ENCODE measurements around the gene DPP8. TPM values are rescaled to one million over a fixed set of nuclear protein-coding genes. Genes with fewer than 3 reads are reported as not detected.
"Not testable (repeated sequence)": the region's sequence is repeated elsewhere in the genome, so short reads cannot be mapped to it uniquely, and the experiment has no call there.

Gene DPP8
- total RNA-seq, 2 donors from 2014 or later: 46.4 to 48.5 TPM

- no peak overlapping the region for H3K4me3 Mint-ChIP-seq
- H3K36me3 Mint-ChIP-seq: peaks cover 14% of the 10 kb centered on the region
- peaks cover 33% of the 10 kb centered on the region in 2 donors for H3K4me1 Mint-ChIP-seq (ENCODE audit: low read depth in 2 of 2)
- ATAC-seq (no peak), DNase-seq (ENCODE audit: low spot score) (no peak)
- no peaks in the 10 kb centered on the region for H3K27me3 Mint-ChIP-seq
- H3K27ac Mint-ChIP-seq: peak overlapping the region in 1 of 2 donors; percentile 13
- H3K9me3 Mint-ChIP-seq: no peaks in the 10 kb centered on the region
Measured at GRCh38 chr15:65509321-65509720, 8.2 kb downstream of the DPP8 start.

DNA sequence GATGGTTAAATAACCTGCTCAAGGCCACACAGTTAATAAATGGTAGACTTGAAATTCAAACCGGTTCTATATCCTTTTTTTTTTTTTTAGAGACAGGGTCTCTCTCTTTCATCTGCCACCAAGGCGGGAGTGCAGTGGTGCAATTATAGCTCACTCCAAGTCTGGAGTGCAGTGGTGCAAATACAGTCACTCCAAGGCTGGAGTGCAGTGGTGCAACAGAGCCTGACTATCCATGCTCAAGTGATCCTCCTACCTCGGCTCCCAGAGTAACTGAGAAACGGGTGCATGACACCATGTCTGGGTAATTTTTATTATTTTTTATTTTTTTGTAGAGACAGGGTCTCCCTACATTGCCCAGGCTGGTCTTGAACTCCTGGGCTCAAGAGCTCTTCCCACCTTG is 23.4 kb downstream of the DPP8 start:
- ATAC-seq: no peak
- H3K4me3 Mint-ChIP-seq: no peak overlapping the region
- no peak for DNase-seq (ENCODE audit: low spot score)
- H3K36me3 Mint-ChIP-seq: peaks cover 7% of the 10 kb centered on the region
- H3K27ac Mint-ChIP-seq: no peak overlapping the region
- no peaks in the 10 kb centered on the region for H3K27me3 Mint-ChIP-seq
- peaks cover 7 to 8% of the 10 kb centered on the region in 2 donors for H3K4me1 Mint-ChIP-seq (ENCODE audit: low read depth in 2 of 2)
- no peaks in the 10 kb centered on the region for H3K9me3 Mint-ChIP-seq

GRCh38 chr15:65484876-65485275 is 32.6 kb downstream of the DPP8 start:
- no peak overlapping the region for H3K4me3 Mint-ChIP-seq
- DNase-seq (ENCODE audit: low spot score) (no peak), ATAC-seq (no peak)
- no peak overlapping the region for H3K27ac Mint-ChIP-seq
- no peaks in the 10 kb centered on the region for H3K9me3 Mint-ChIP-seq
- H3K4me1 Mint-ChIP-seq (ENCODE audit: low read depth in 2 of 2): no peaks in the 10 kb centered on the region
- H3K36me3 Mint-ChIP-seq: peaks cover 4% of the 10 kb centered on the region
- no peaks in the 10 kb centered on the region for H3K27me3 Mint-ChIP-seq

- Mint-ChIP-seq H3K9me3 (no peaks in the 10 kb centered on the region), H3K27me3 (no peaks in the 10 kb centered on the region), H3K27ac (peak overlapping the region in 1 of 2 donors; percentile 3), H3K36me3 (peaks cover 22% of the 10 kb centered on the region), H3K4me3 (no peak overlapping the region), H3K4me1 (ENCODE audit: low read depth in 2 of 2) (peaks cover 4 to 5% of the 10 kb centered on the region in 2 donors)
- ATAC-seq (no peak), DNase-seq (ENCODE audit: low spot score) (no peak)
Measured at GRCh38 chr15:65476903-65477302, 40.6 kb downstream of the DPP8 start.

GRCh38 chr15:65470866-65471265 is 46.6 kb downstream of the DPP8 start:
- ATAC-seq (no peak), DNase-seq (ENCODE audit: low spot score) (no peak)
- Mint-ChIP-seq H3K27me3 (no peaks in the 10 kb centered on the region), H3K27ac (no peak overlapping the region), H3K9me3 (no peaks in the 10 kb centered on the region), H3K4me1 (ENCODE audit: low read depth in 2 of 2) (no peaks in the 10 kb centered on the region), H3K4me3 (no peak overlapping the region), H3K36me3 (peaks cover 5% of the 10 kb centered on the region)

DNA sequence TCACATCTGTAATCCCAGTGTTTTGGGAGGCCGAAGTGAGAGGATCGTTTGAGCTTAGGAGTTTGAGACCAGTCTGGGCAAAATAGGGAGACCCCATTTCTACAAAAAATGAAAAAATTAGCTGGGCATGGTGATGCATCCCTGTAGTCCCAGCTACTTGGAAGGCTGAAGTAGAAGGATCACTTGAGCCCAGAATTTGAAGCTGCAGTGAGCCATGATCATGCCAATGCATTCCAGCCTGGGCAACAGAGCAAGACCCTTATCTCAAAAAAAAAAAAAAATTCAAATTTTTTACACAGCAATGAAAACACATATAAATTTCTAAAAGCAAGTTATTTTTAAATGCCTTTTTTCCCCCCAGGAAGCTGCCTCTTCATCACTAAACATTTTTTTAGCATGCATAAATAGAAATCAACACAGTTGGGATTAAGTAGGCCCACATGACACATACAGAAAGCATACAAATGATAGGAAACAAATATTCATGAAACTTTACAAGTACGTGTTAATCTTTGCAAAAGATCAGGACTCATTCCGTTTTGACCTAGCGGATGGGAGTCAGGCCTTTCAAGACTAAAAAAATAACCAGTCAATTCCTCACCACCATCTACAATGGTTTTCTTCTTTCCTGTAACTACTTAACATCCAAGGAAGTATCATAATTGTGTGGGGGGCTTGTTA is 49.1 kb downstream of the DPP8 start:
- Mint-ChIP-seq H3K27ac (no peak overlapping the region), H3K9me3 (no peaks in the 10 kb centered on the region), H3K4me3 (no peak overlapping the region), H3K27me3 (no peaks in the 10 kb centered on the region), H3K4me1 (ENCODE audit: low read depth in 2 of 2) (peaks cover 0 to 4% of the 10 kb centered on the region in 2 donors), H3K36me3 (peaks cover 15% of the 10 kb centered on the region)
- ATAC-seq (no peak), DNase-seq (ENCODE audit: low spot score) (no peak)

GRCh38 chr15:65466901-65467300 is 50.6 kb downstream of the DPP8 start:
- H3K9me3 Mint-ChIP-seq: no peaks in the 10 kb centered on the region
- H3K4me1 Mint-ChIP-seq (ENCODE audit: low read depth in 2 of 2): peaks cover 0 to 4% of the 10 kb centered on the region in 2 donors
- no peak overlapping the region for H3K27ac Mint-ChIP-seq
- peaks cover 14% of the 10 kb centered on the region for H3K36me3 Mint-ChIP-seq
- H3K4me3 Mint-ChIP-seq: no peak overlapping the region
- ATAC-seq: no peak
- no peak for DNase-seq (ENCODE audit: low spot score)
- no peaks in the 10 kb centered on the region for H3K27me3 Mint-ChIP-seq

DNA sequence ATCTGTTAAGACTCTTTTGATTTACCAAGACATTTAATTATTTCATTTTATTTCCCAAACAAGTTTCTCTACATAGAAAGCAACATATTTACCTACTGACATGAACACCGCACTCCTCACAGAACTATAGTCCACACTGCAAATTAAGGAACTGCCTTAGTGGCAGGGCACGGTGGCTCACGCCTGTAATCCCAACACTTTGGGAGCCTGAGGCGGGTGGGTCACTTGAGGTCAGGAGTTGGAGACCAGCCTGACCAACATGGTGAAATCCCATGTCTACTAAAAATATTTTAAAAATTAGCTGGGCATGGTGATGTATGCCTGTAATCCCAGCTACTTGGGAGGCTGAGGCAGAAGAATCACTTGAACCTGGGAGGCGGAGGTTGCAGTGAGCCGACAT is 54.4 kb downstream of the DPP8 start:
- not testable (repeated sequence) for ATAC-seq; H3K4me1 Mint-ChIP-seq (ENCODE audit: low read depth in 2 of 2); H3K4me3 Mint-ChIP-seq; H3K27me3 Mint-ChIP-seq; H3K27ac Mint-ChIP-seq; DNase-seq (ENCODE audit: low spot score); H3K9me3 Mint-ChIP-seq
- peaks cover 24% of the 10 kb centered on the region for H3K36me3 Mint-ChIP-seq

GRCh38 chr15:65460741-65461347 is 56.6 kb downstream of the DPP8 start:
- no peak overlapping the region for H3K4me3 Mint-ChIP-seq
- ATAC-seq: peak; percentile 53 to 90
- no peak for DNase-seq (ENCODE audit: low spot score)
- H3K4me1 Mint-ChIP-seq (ENCODE audit: low read depth in 2 of 2): peaks cover 7 to 9% of the 10 kb centered on the region in 2 donors
- no peaks in the 10 kb centered on the region for H3K27me3 Mint-ChIP-seq
- no peaks in the 10 kb centered on the region for H3K9me3 Mint-ChIP-seq
- peak overlapping the region in 1 of 2 donors; percentile 47 for H3K27ac Mint-ChIP-seq
- H3K36me3 Mint-ChIP-seq: peaks cover 27% of the 10 kb centered on the region

- not testable (repeated sequence) for H3K4me1 Mint-ChIP-seq (ENCODE audit: low read depth in 2 of 2); H3K36me3 Mint-ChIP-seq; DNase-seq (ENCODE audit: low spot score); H3K9me3 Mint-ChIP-seq; ATAC-seq; H3K4me3 Mint-ChIP-seq; H3K27me3 Mint-ChIP-seq
- H3K27ac Mint-ChIP-seq: peak overlapping the region in 1 of 2 donors; percentile 6
Measured at GRCh38 chr15:65455256-65455655, 62.2 kb downstream of the DPP8 start.

- Mint-ChIP-seq H3K9me3 (no peaks in the 10 kb centered on the region), H3K36me3 (peaks cover 7% of the 10 kb centered on the region), H3K4me3 (no peak overlapping the region), H3K4me1 (ENCODE audit: low read depth in 2 of 2) (peaks cover 0 to 8% of the 10 kb centered on the region in 2 donors), H3K27ac (no peak overlapping the region), H3K27me3 (no peaks in the 10 kb centered on the region)
- DNase-seq (ENCODE audit: low spot score) (no peak), ATAC-seq (no peak)
Measured at GRCh38 chr15:65451989-65452388, 65.5 kb downstream of the DPP8 start.

GRCh38 chr15:65450556-65450955 is 66.9 kb downstream of the DPP8 start:
- ATAC-seq (no peak), DNase-seq (ENCODE audit: low spot score) (no peak)
- Mint-ChIP-seq H3K27me3 (no peaks in the 10 kb centered on the region), H3K4me3 (no peak overlapping the region), H3K36me3 (peaks cover 7% of the 10 kb centered on the region), H3K4me1 (ENCODE audit: low read depth in 2 of 2) (peaks cover 0 to 3% of the 10 kb centered on the region in 2 donors), H3K9me3 (no peaks in the 10 kb centered on the region), H3K27ac (no peak overlapping the region)

DNA sequence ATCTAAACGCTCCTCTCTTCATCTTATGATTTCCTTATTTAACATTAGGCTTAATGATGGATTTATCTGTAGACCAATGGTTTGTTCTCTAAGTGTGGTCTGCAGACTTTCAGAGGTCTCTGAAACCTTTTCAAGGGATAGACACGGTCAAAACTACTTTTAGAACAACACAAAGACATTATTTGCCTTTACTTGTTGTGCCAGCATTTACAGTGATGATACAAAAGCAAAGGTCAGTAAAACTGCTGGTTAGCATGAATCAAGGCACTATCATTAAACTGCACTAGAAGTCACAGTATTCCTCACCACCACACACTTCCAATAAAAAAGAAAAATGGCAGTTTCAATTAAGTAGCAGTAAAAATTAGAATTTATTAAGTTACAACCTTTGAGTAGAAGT is 70.3 kb downstream of the DPP8 start:
- ATAC-seq: no peak
- no peaks in the 10 kb centered on the region for H3K4me1 Mint-ChIP-seq (ENCODE audit: low read depth in 2 of 2)
- DNase-seq (ENCODE audit: low spot score): no peak
- H3K27ac Mint-ChIP-seq: peak overlapping the region in 1 of 2 donors; percentile 22
- H3K9me3 Mint-ChIP-seq: no peaks in the 10 kb centered on the region
- H3K36me3 Mint-ChIP-seq: peaks cover 7% of the 10 kb centered on the region
- H3K27me3 Mint-ChIP-seq: no peaks in the 10 kb centered on the region
- H3K4me3 Mint-ChIP-seq: no peak overlapping the region

DNA sequence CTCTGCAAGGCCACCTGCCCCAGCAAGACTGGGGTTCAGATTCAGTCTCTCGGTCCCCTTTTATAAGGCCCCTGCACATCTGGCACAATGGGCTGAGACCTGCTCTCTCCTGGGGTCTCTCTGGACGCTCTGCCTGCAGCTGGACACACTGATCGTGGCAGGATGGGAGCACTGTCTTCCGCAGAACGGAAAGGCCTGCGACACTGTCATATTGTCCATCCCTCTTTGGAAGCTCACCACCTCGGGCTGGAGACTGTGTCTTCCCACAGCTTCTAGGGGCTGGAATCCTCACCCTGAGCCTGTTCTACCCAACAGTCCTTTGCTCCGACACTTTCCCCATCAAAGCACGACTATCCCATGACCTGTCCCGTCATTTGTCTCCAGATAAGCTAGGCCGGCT is 83.3 kb downstream of the DPP8 start:
- ATAC-seq (no peak), DNase-seq (ENCODE audit: low spot score) (no peak)
- Mint-ChIP-seq H3K36me3 (no peaks in the 10 kb centered on the region), H3K27me3 (no peaks in the 10 kb centered on the region), H3K27ac (no peak overlapping the region), H3K4me3 (no peak overlapping the region), H3K4me1 (ENCODE audit: low read depth in 2 of 2) (peaks cover 0 to 3% of the 10 kb centered on the region in 2 donors), H3K9me3 (no peaks in the 10 kb centered on the region)
